Activated CD4-positive, CD25-positive, alpha-beta regulatory T cell treated with anti-CD3 and anti-CD28 coated beads, Interleukin-2, amount 50 U/mL, for 24 hours (primary cell): ENCODE results near the gene PFN1.
"Not testable (repeated sequence)": the region's sequence is repeated elsewhere in the genome, so short reads cannot be mapped to it uniquely, and the experiment has no call there.

Source experiments
- ATAC-seq, 2 donors: fragments of 150-1000 bp; cut with Tn5 transposase; one replicate each; pipeline ENCODE4 v1.10.0; 2021; ENCODE audit warnings: mild to moderate bottlenecking in 1 of 2, moderate library complexity in 1 of 2

Gene PFN1

DNA sequence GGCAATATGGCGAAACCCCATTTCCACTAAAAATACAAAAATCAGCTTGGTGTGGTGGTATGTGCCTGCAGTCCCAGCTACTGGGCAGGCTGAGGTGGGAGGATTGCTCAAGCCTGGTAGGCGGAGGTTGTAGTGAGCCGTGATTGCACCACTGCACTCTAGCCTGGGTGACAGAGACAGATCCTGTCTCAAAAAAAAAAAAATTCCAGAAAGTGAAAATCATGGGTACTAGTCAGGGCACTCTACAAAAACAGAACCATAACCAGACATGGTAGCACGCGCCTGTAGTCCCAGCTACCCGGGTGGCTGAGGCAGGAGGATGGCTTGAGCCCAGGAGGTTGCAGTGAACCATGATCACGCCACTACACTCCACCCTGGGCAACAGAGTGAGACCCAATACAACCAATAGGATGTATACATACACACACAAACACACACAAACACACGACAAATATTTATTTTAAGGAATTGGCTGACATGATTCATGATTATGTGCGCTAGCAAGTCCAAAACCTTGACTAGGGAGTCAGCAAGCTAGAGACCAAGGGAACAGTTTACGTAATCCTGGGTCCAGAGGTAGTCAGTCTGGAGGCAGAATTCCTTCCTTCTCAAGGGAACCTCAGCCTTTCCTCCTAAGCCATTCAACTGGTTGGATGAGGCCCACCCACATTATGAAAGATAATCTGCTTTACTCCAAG is 27.8 kb downstream of the PFN1 start:
- no peak for ATAC-seq

- no peak for ATAC-seq
Observed at GRCh38 chr17:4919511-4920047, 28.8 kb downstream of the PFN1 start.

DNA sequence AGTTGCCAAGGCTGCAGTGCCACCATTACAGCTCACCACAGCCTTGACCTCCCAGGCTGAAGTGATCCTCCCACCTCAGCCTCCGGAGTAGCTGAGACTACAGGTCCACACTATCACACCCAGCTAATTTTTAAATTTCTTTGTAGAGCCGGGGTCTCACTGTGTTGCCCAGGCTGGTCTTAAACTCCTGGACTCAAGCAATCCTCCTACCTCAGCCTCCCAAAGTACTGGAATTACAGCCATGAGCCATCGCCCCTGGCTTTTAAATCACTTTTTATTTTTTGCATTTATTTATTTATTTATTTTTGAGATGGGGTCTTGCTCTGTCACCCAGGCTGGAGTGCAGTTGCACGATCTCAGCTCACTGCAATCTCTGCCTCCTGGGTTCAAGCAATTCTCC is 33.8 kb downstream of the PFN1 start:
- not testable (repeated sequence) for ATAC-seq

DNA sequence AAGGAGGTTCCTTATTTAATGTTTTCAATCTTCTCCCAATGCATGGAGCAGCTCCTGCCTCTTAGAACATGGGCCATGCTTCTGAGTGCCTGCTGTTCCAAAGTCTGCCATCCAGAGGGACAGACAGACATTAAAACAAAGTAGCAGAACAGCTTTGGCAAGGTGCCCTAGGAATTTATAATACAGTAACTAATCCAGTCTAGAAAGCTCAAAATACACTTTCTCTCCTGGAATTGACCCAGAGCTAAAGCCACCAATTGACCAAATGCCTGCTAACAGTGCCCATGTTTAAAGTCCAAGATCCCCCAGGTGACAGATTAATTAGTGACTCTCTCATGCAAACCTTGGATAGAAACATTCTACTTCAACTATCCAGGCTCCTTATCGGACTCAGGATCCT is 34.3 kb downstream of the PFN1 start:
- no peak for ATAC-seq

DNA sequence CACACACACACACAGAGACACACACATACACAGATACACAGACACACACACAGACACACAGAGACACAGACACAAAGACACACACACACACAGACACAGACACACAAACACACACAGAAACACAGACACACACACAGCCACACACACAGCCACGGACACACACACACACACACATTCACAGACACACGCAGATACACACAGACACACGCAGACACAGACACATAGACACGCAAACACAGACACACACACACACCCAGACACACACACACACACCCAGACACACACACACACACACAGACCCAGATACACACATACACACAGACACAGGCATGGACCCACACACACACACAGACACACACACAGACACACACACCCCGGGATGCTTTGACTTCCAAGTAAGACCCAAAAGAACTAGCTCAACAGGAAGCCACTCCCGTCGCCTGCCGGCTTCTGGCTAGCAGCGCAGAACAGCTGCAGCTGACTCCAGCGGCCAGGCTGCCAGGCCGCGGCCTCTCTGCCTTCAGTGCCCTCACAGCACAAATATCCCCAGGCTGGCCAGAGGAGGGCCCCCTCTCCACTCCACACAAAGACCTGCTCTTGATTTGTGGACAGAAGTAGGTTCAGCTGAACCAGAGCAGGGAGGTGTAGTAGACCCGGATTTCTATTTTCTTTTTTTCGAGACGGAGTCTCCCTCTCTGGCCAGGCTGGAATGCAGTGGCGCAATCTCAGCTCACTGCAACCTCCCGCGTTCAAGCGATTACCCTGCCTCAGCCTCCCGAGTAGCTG is 39.4 kb downstream of the PFN1 start:
- ATAC-seq: peak; percentile 91 to 93

DNA sequence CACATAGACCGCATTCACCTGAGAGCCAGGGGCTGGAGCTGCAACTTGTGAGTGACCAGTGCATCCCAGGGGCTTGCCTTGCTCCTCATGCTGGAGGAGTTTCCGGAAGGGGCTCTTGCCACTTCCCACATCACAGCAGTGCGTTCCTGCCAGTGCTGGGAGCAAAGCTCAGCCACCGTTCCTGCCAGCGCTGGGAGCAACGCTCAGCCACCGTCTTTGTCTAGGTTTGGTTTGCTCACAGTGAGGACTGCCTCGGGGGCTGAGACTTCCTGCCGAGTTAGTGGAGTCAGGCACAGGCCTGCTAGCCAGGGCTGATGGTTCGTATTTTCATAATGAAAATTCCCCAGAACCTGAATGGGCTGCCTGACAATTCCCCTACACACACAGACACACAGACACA is 40.0 kb downstream of the PFN1 start:
- no peak for ATAC-seq

DNA sequence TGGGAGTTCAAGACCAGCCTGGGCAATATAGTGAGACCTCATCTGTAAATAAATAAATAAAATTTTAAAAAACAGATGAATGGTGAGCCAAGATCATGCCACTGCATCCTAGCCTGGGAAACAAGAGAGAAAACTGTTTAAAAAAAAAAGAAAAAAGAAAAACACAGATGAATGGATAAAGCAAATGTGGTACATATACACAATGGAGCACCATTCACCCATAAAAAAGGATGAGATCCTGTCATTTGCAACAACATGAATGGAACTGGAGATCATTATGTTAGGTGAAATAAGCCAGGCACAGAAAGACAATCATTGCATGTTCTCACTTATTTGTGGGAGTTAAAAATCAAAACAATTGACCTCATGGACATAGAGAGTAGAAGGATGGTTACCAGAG is 41.7 kb downstream of the PFN1 start:
- ATAC-seq: not testable (repeated sequence)

DNA sequence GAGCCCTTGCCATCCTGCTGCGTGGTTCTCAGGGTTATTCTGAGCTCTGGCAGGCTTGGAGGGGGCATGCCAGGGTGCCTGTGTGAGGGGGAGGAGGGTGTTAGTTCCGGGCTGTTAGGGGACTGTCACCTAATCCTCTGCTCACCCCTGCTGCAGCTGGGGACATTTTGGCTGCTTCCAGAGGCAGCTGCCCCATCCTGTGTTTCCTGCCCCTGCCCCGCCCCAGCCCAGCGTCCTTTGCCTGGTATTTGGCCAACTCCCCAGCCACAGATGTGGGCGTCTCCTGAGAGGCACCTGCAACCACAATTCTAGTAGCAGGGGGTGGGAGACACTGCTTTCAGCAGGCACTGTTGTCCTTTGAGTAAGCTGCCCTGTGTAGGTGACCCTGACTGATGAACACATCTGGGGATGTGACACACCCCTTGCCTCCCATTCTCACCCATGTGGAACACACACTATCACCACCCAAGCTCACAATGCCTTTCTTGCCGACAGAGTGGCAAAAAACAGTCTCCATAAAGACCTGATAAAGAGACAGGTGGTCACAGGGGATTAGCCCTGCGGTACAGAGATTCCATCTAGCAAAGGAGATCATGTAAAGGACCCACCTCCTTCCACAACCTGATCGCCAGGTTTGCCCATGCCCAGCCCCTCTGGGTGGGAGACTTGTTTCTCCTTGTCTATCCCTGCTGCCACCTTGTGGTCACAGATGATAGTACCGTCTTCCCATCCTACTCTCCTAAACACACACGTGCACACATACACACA is 45.1 kb downstream of the PFN1 start, which contains the start of gene CHRNE:
CHRNE (minus strand) TSS at position 48 of the 768 bp plus-strand sequence; CDS start at position 13, 35 bp downstream.
- peak; percentile 27 to 32 for ATAC-seq

- no peak for ATAC-seq
Observed at GRCh38 chr17:4902540-4902939, 45.8 kb downstream of the PFN1 start.

DNA sequence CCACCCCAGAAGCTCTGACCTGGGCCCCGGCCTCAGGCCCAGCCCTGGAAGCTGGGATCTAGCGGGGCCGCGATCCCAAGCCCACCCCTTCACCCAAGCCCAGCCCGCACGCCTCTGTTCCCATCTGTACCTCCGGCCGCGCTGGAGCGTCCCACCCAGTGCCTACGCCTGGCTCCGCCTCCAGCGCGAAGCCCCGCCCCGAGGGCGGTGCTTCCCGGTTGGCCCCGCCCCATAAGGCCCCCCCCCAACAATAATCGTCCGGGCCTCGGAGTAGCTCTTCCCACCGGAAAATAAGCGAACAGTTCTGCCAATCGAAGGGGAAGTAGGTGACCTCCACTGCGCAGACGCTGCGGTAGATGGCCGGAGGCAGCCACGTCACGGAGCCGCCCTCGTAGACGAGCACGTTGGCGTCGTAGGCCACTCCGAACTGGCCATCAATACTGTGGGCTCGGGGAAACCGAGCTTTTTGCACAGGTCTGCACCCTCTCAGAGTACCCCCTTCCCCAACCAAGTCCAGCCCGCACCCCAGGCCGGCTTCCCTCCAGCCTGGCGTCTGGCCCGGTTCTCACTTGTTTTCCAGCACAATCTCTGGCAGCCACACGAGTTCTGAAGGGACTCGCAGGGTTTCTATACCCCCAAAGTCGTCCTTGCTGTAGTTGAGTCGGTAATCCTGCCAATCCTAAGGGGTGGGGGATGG is 46.5 kb downstream of the PFN1 start:
- ATAC-seq: no peak

DNA sequence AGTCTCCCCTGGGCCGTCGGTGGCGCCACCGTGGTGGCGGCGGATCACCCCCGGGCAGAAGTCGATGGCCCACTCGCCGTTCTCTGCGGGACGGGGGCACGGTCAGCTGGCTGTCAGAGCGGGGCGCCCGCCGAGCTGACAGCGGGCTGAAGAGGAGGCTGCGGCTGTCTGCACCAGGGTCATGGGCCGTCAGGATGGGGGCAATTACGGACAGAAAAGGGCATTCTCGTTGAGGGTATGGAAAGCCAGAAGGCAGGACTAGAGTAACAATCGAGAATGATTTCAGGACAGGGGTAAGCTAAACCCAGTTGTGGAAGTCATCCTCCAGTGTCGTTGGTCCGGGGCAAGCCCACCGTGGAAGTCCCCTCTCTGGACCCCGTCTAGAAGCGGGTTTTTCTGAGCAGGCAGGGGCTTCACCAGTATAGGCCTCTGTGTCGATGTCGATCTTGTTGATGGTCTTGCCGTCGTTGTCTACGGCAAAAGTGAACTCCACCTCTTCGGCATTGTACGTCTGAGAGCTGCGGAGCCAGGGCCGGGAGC is 47.2 kb downstream of the PFN1 start:
- ATAC-seq: no peak

- ATAC-seq: peak in 1 of 2 donors; percentile 22
Observed at GRCh38 chr17:4900231-4901107, 47.9 kb downstream of the PFN1 start.

DNA sequence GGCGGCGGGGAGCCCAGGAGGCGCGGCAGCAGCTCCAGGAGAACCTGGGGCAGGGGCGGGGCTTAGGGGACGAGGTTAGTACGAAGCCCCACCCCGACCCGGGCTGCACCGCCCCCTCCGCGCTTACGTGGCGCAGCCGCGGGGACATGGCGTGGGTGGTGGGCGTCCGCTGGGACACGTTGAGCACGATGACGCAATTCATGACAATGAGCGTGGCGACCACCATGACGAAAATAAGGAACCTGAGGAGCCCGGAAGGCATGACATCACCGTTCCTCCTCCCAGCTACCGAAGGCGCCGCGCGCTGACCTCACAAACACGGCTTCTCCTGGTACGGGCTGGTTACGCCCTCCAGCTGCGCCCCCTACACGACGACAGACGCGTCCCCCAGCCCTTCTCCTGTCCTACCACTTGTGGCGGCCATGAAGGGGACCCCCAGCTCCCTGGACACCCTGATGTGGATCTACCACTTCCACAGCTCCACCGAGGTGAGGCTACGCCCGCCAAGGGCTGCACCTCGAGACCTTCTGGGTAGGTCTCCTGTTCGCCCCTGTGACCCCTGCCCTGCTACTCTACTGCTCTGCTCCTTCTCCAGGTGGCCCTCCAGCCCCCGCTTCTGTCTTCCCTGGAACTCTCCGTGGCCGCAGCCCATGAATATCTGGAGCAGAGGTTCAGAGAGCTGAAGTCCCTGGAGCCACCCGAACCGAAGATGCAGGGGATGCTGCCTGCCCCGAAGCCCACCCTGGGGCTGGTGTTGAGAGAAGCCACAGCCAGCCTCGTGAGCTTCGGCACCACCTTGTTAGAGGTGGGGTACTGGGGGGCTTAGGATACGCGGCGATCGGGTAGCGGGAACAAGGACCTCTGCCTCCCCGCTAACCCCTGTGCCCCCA is 48.7 kb downstream of the PFN1 start, which contains the start of gene C17orf107:
C17orf107 (plus strand) TSS at position 196 of the 890 bp plus-strand sequence; CDS start at position 423, 227 bp downstream.
- ATAC-seq: peak; percentile 82 to 87

DNA sequence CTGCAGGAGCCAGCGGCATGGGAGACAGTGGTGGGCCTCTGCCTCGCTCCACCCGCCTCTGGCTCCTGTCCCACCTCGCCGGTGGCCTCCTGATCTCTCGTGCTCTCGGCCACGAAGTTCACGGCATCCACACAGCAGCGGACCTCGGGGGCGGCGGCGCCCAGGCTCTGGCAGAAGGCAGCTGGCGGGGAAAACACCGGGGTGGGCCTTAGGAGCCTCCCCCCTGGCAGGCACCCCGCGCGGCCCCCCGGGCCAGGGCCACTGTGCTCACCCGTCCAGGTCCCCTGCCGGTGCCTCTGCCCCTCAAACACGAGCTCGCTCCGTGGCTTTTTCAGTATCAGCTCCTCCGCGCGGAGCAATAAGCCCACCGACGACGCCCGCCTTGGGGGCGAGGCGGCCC is 49.4 kb downstream of the PFN1 start:
- peak in 1 of 2 donors; percentile 5 for ATAC-seq

- no peak for ATAC-seq
Observed at GRCh38 chr17:4898351-4898750, 50.0 kb downstream of the PFN1 start.

DNA sequence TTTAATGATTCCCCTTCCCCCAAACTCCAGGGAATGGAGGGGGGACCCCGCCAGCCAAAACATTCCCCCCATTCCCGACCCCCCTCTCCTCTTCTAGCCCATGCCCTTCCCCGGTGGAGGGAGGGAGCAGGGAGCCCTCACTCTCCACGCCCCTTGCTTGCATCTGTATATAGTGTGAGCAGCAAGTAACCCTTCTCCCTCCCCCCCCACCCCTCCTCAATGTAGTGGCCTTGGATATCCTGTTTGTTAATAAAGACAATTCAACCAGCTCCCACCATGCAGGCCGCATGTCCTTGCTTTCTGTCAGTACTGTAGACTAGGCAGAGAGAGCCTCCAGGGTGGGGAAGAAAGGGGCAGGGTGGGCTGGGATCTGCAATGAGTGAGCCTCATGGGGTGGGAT is 50.5 kb downstream of the PFN1 start:
- no peak for ATAC-seq

DNA sequence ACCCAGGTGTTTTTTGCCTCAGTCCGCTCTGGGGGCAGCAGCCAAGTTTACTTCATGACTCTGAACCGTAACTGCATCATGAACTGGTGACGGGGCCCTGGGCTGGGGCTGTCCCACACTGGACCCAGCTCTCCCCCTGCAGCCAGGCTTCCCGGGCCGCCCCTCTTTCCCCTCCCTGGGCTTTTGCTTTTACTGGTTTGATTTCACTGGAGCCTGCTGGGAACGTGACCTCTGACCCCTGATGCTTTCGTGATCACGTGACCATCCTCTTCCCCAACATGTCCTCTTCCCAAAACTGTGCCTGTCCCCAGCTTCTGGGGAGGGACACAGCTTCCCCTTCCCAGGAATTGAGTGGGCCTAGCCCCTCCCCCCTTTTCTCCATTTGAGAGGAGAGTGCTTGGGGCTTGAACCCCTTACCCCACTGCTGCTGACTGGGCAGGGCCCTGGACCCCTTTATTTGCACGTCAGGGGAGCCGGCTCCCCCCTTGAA is 51.1 kb downstream of the PFN1 start:
- ATAC-seq: no peak

DNA sequence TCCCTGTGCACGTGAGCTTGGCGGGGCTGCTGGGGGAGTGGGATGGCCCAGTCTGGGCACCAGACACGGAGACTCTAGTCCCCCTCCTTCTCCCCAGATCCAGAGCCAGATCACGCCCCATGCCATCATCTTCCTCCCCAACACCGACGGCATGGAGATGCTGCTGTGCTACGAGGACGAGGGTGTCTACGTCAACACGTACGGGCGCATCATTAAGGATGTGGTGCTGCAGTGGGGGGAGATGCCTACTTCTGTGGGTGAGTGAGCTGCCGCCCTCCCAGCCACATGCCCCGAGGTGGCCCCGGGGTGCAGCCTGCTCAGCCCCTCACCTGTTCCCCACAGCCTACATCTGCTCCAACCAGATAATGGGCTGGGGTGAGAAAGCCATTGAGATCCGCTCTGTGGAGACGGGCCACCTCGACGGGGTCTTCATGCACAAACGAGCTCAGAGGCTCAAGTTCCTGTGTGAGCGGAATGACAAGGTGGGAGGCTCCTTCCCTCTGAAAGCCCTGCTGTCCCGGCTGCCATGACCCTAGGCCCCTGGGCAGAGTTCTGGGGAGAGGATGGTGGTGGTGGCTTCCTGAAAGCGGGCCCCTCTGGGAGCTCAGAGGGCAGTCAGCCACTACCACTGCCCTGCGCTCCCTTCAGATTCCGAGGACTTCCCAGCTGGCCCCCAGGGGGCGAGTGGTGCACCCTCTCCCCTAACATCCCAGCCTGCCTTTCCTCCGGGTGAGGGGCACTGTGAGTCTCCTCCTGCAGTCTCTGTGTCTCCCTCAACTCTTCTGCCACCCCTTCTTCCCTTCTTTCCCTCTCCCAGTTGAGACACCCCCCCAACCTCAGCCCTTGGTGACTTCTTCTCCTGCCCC is 51.8 kb downstream of the PFN1 start:
- ATAC-seq: no peak
